Panc1 (cell line): ENCODE measurements around the gene ACOD1. TPM values are rescaled to one million over a fixed set of nuclear protein-coding genes. Genes with fewer than 3 reads are reported as not detected.

Experiments
- ATAC-seq: fragments of 200-7000 bp; cut with Tn5 transposase; 2 replicates; pipeline ENCODE4 v1.9.1; 2020; ENCODE audit warnings: mild to moderate bottlenecking, moderate library complexity
- BruUV-seq: library from RNA; stranded (reverse); fragments of 400-500 nt; replicated peaks from 2 replicates; lab custom pipeline; 2021; lab: Mats Ljungman, UMichigan
- CTCF ChIA-PET: fragments of 300-600 bp; sonication (Branson Sonifier 250); formaldehyde crosslinking; loops from one replicate; lab custom pipeline; 2022; ENCODE audit warnings: antibody characterized with exemption; lab: Charles Lee
- POLR2A ChIA-PET: fragments of 300-600 bp; sonication (Branson Sonifier 250); formaldehyde crosslinking; loops from one replicate; lab custom pipeline; 2022; ENCODE audit warnings: antibody characterized with exemption; lab: Charles Lee
- DNase-seq: peaks from one replicate; pipeline ENCODE4 v3.0.0-alpha.2; 2010; ENCODE audit warnings: low read depth, low spot score
- H3K27ac ChIP-seq: 2 replicates; pipeline ENCODE4 v1.5.1; 2011; ENCODE audit warnings: mild to moderate bottlenecking, low read length, inconsistent platforms
- H3K27me3 ChIP-seq: fragments of 200-500 bp; sonication (Bioruptor generic); 2 replicates; pipeline ENCODE4 v1.6.0; 2014; ENCODE audit warnings: low read length, inconsistent platforms; ENCODE audit not compliant: control insufficient read depth, insufficient read depth
- H3K36me3 ChIP-seq: fragments of 200-500 bp; sonication (Bioruptor generic); 2 replicates; pipeline ENCODE4 v1.5.1; 2014; ENCODE audit warnings: inconsistent platforms, mild to moderate bottlenecking, low read length, moderate library complexity; ENCODE audit not compliant: control insufficient read depth, insufficient read depth
- H3K4me1 ChIP-seq: 2 replicates; pipeline ENCODE4 v1.5.1; 2011; ENCODE audit warnings: inconsistent platforms, mild to moderate bottlenecking, low read length, moderate library complexity; ENCODE audit not compliant: control insufficient read depth, insufficient read depth
- H3K4me3 ChIP-seq, 2 experiments: 2 replicates each; pipeline ENCODE4 v1.5.1; 2011 to 2012; ENCODE audit warnings: low read depth in 2 of 2, low read length in 2 of 2, mild to moderate bottlenecking in 2 of 2, inconsistent platforms in 1 of 2, moderate library complexity in 1 of 2
- H3K9me3 ChIP-seq: fragments of 200-500 bp; sonication (Bioruptor generic); 2 replicates; pipeline ENCODE4 v1.5.1; 2014; ENCODE audit warnings: low read depth, mild to moderate bottlenecking, inconsistent platforms, low read length, moderate library complexity; ENCODE audit not compliant: control insufficient read depth, insufficient read depth
- CTCF ChIP-seq: fragments of 450-650 bp; IDR thresholded peaks from 2 replicates; pipeline ENCODE4 v1.5.1; 2017; ENCODE audit warnings: mild to moderate bottlenecking
- POLR2AphosphoS5 ChIP-seq: IDR thresholded peaks from 2 replicates; pipeline ENCODE4 v1.6.1; 2012; ENCODE audit warnings: mild to moderate bottlenecking, low read depth, low read length, moderate library complexity
- REST ChIP-seq, 2 experiments: IDR thresholded peaks; 2 replicates each; pipeline ENCODE4 v1.6.1; 2011 to 2012; ENCODE audit warnings: low read depth in 2 of 2, control low read depth in 1 of 2, low read length in 1 of 2, mild to moderate bottlenecking in 1 of 2, moderate library complexity in 1 of 2; ENCODE audit not compliant: insufficient read depth in 1 of 2
- SIN3A ChIP-seq: IDR thresholded peaks from 2 replicates; pipeline ENCODE4 v1.6.1; 2012; ENCODE audit warnings: low read depth, mild to moderate bottlenecking, low read length, moderate library complexity, borderline replicate concordance; ENCODE audit not compliant: insufficient read depth
- TCF7L2 ChIP-seq: IDR thresholded peaks from 2 replicates; pipeline ENCODE4 v1.6.1; 2011; ENCODE audit warnings: mild to moderate bottlenecking, low read depth, low read length, inconsistent platforms
- in situ Hi-C: cut with HindIII; loops from 2 replicates; pipeline ENCODE4 v1.10.0; 2016; ENCODE audit warnings: low sequenced_read_pairs, low pct_unique_long_range_greater_than_20kb
- intact Hi-C: fragments of 100-400 bp; cut with micrococcal nuclease; formaldehyde crosslinking; loops from one replicate; pipeline ENCODE4 v1.10.0; 2022; ENCODE audit not compliant: unreplicated experiment
- total RNA-seq: library from RNA; stranded (reverse); gene quantifications from one replicate; pipeline ENCODE4 v1.2.1, GENCODE V29; 2021; ENCODE audit not compliant: unreplicated experiment

The ACOD1 gene
- total RNA-seq, 1 experiment from 2014 or later = not detected

- no peaks in the 10 kb centered on the region for H3K4me1 ChIP-seq
- no peaks in the 10 kb centered on the region for H3K36me3 ChIP-seq
- ChIA-PET POLR2A (no interaction called here), CTCF (no interaction called here)
- DNase-seq = no peak
- no TSS peak for BruUV-seq
- ATAC-seq = no peak
- TF ChIP-seq REST (IDR thresholded peaks at IDR 0.05; ENCODE audit: insufficient read depth in 1 of 2, low read depth in 2 of 2, low read length in 1 of 2) (no peak), TCF7L2 (no peak), CTCF (no peak), POLR2AphosphoS5 (no peak), SIN3A (no peak)
- in situ Hi-C loops = no loop called here
- H3K9me3 ChIP-seq = no peaks in the 10 kb centered on the region
- no peaks in the 10 kb centered on the region for H3K27me3 ChIP-seq
- H3K27ac ChIP-seq = no peak overlapping the region
- H3K4me3 ChIP-seq = no peak overlapping the region
- intact Hi-C loops = no loop called here
These were observed 19.7 kb downstream of the ACOD1 start for GRCh38 chr13:76968041-76968440.

- H3K4me1 ChIP-seq = no peaks in the 10 kb centered on the region
- intact Hi-C loops (no loop called here), in situ Hi-C loops (no loop called here)
- H3K9me3 ChIP-seq = no peaks in the 10 kb centered on the region
- no TSS peak for BruUV-seq
- no peaks in the 10 kb centered on the region for H3K27me3 ChIP-seq
- no peaks in the 10 kb centered on the region for H3K36me3 ChIP-seq
- ATAC-seq (no peak), DNase-seq (no peak)
- no peak for TF ChIP-seq POLR2AphosphoS5
- TF ChIP-seq SIN3A = no peak
- no peak for TF ChIP-seq TCF7L2
- TF ChIP-seq CTCF = no peak
- TF ChIP-seq REST (IDR thresholded peaks at IDR 0.05; ENCODE audit: insufficient read depth in 1 of 2, low read depth in 2 of 2, low read length in 1 of 2) = no peak
- H3K27ac ChIP-seq = no peak overlapping the region
- no peak overlapping the region for H3K4me3 ChIP-seq
- ChIA-PET CTCF (no interaction called here), POLR2A (interaction anchor here (0.6 kb wide), 1 partner anchor 99 kb away, joined by 3 read pairs; no protein-coding TSS in a partner anchor)
These were observed 21.4 kb downstream of the ACOD1 start for GRCh38 chr13:76969488-76970365.
